Measurements from ENCODE around the gene SLC22A2. TPM values are rescaled to one million over a fixed set of nuclear protein-coding genes. Genes with fewer than 3 reads are reported as not detected.
"Not testable (repeated sequence)": the region's sequence is repeated elsewhere in the genome, so short reads cannot be mapped to it uniquely, and the experiment has no call there.

Gene SLC22A2
- under 1 TPM in 1 of 4 donors, not detected in 3; 0.04 TPM for polyA plus RNA-seq
- long read RNA-seq, donor 1: 0 reads
- long read RNA-seq, donor 2: 0 reads
- long read RNA-seq, donor 3: 0 reads
- long read RNA-seq, donor 4: 0 reads
- long read RNA-seq, donor 5: 0 reads
- long read RNA-seq, donor 6: 0 reads
- long read RNA-seq, donor 7: 0 reads
- long read RNA-seq, donor 8: 0 reads
- long read RNA-seq, donor 9: 0 reads
- long read RNA-seq, donor 10: 0 reads

- WGBS, 3 donors: 88 to 94% (median 90%) methylated on average over 43 of the region's 43 CpGs
- H3K4me1 ChIP-seq (ENCODE audit: control insufficient read depth in 3 of 3, insufficient read depth in 2 of 3, low read depth in 1 of 3, low read length in 2 of 3): peaks cover 2 to 64% (median 4%) of the 10 kb centered on the region in 3 donors
- H3K27ac ChIP-seq (ENCODE audit: low read depth in 1 of 3, low read length in 2 of 3): no peak within 1 kb of the TSS
Observed at GRCh38 chr6:160258346-160259142, at the start of gene SLC22A2. TSS of gene SLC22A2 (minus strand) at chr6:160258821. CDS start at chr6:160258757, 64 bp downstream.

DNA sequence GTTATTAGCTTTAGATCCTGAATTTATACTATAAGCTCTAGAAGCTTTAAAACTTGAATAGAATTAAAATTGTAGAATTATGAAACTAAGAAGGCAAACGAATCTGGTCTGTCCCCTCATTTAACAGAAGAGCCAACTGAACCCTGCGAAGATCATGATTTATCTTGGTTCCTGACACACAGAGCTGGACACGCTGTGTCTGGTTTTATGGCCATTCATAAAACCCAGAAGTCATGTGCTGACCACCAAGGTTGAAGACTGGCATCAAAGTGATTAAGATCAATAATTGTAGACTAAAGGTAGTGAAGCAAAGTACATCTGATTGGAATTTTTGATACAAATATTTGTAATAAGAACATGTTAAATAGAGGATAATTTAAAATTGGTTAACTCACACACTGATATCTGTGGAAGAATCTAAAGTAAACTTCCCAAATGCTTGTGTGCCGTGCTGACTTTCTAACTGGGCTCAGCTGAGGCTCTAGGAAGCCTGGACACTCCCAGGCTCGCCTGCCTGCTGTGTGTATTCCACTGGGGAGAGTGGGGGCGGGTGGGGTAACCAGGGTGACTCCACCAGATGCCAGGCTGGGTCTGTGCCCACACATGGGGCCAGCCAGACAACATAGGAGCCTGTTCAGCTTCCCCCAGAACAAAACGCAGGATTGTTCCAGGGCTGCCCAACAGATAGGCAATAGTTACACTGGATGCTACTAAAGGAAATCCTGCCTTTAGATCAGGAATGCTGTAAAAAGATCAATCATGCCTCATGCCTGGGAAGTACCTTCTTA lies 47.5 kb upstream of the SLC22A2 start:
- Histone ChIP-seq H3K9me3 (ENCODE audit: control insufficient read depth in 2 of 2, insufficient read depth in 1 of 2, low read depth in 1 of 2, low read length in 1 of 2) (peaks cover 1 to 22% of the 10 kb centered on the region in 2 donors), H3K36me3 (ENCODE audit: control insufficient read depth in 3 of 3, insufficient read depth in 2 of 3, low read depth in 1 of 3, low read length in 3 of 3) (no peaks in the 10 kb centered on the region), H3K4me1 (ENCODE audit: control insufficient read depth in 3 of 3, insufficient read depth in 2 of 3, low read depth in 1 of 3, low read length in 2 of 3) (peaks cover 0 to 7% (median 3%) of the 10 kb centered on the region in 3 donors), H3K27me3 (ENCODE audit: control insufficient read depth in 3 of 3, insufficient read depth in 3 of 3, low read length in 3 of 3) (no peaks in the 10 kb centered on the region), H3K4me3 (ENCODE audit: low read depth in 1 of 3, low read length in 3 of 3) (no peak overlapping the region), H3K27ac (ENCODE audit: low read depth in 1 of 3, low read length in 2 of 3) (no peak overlapping the region)
- 48 to 62% (median 55%) methylated on average over 7 of the region's 7 CpGs for WGBS, 3 donors
- DNase-seq (no peak), FAIRE-seq (no peak)

More at GRCh38 chr6:160258346-160259142, at the start of gene SLC22A2:
- no peak for FAIRE-seq
- Histone ChIP-seq H3K36me3 (ENCODE audit: control insufficient read depth in 3 of 3, insufficient read depth in 2 of 3, low read depth in 1 of 3, low read length in 3 of 3) (no peaks in the 10 kb centered on the region), H3K9me3 (ENCODE audit: control insufficient read depth in 2 of 2, insufficient read depth in 1 of 2, low read depth in 1 of 2, low read length in 1 of 2) (no peaks in the 10 kb centered on the region), H3K27me3 (ENCODE audit: control insufficient read depth in 3 of 3, insufficient read depth in 3 of 3, low read length in 3 of 3) (no peaks in the 10 kb centered on the region), H3K4me3 (ENCODE audit: low read depth in 1 of 3, low read length in 3 of 3) (no peak within 1 kb of the TSS)
- no peak for DNase-seq

GRCh38 chr6:160303806-160304205 lies 45.2 kb upstream of the SLC22A2 start:
- no peak overlapping the region for H3K27ac ChIP-seq (ENCODE audit: low read depth in 1 of 3, low read length in 2 of 3)
- H3K9me3 ChIP-seq (ENCODE audit: control insufficient read depth in 2 of 2, insufficient read depth in 1 of 2, low read depth in 1 of 2, low read length in 1 of 2): peaks cover 1 to 16% of the 10 kb centered on the region in 2 donors
- no peaks in the 10 kb centered on the region for H3K36me3 ChIP-seq (ENCODE audit: control insufficient read depth in 3 of 3, insufficient read depth in 2 of 3, low read depth in 1 of 3, low read length in 3 of 3)
- H3K4me1 ChIP-seq (ENCODE audit: control insufficient read depth in 3 of 3, insufficient read depth in 2 of 3, low read depth in 1 of 3, low read length in 2 of 3): peaks cover 0 to 16% (median 13%) of the 10 kb centered on the region in 3 donors
- no peak for DNase-seq
- no peak for FAIRE-seq
- WGBS, 3 donors: 37 to 73% (median 73%) methylated on average over 2 of the region's 2 CpGs
- no peak overlapping the region for H3K4me3 ChIP-seq (ENCODE audit: low read depth in 1 of 3, low read length in 3 of 3)
- no peaks in the 10 kb centered on the region for H3K27me3 ChIP-seq (ENCODE audit: control insufficient read depth in 3 of 3, insufficient read depth in 3 of 3, low read length in 3 of 3)

GRCh38 chr6:160302431-160303082 lies 43.9 kb upstream of the SLC22A2 start:
- Histone ChIP-seq H3K4me1 (ENCODE audit: control insufficient read depth in 3 of 3, insufficient read depth in 2 of 3, low read depth in 1 of 3, low read length in 2 of 3) (peaks cover 0 to 16% (median 13%) of the 10 kb centered on the region in 3 donors), H3K9me3 (ENCODE audit: control insufficient read depth in 2 of 2, insufficient read depth in 1 of 2, low read depth in 1 of 2, low read length in 1 of 2) (peaks cover 1 to 16% of the 10 kb centered on the region in 2 donors), H3K27ac (ENCODE audit: low read depth in 1 of 3, low read length in 2 of 3) (peak overlapping the region in 2 of 3 donors; percentile 8 to 14)
- 36 to 73% (median 49%) methylated on average over 2 of the region's 2 CpGs for WGBS, 3 donors
- H3K4me3 ChIP-seq (ENCODE audit: low read depth in 1 of 3, low read length in 3 of 3); H3K36me3 ChIP-seq (ENCODE audit: control insufficient read depth in 3 of 3, insufficient read depth in 2 of 3, low read depth in 1 of 3, low read length in 3 of 3); H3K27me3 ChIP-seq (ENCODE audit: control insufficient read depth in 3 of 3, insufficient read depth in 3 of 3, low read length in 3 of 3); FAIRE-seq: not testable (repeated sequence)
- peak in 1 of 2 donors; percentile 59 for DNase-seq

DNA sequence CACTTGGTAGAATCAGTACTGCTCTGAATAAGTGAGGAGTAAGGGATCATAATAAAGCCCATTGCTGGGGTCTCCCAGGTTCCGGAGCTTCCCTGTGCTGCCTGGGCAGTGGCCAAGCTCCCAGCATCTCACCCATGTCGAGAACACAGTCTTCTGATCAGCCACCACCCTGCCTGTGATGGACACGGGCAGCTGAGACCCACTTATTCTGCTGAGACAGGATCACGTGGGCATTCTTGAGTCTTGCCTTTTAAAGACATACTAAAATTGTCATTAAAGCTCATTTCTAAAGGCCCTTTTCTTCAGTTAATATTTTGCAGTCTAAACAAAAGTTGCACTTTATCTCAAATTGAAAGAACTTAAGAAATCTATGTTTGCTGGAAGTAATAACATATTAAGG lies 42.7 kb upstream of the SLC22A2 start:
- DNase-seq (no peak), FAIRE-seq (no peak)
- no peaks in the 10 kb centered on the region for H3K27me3 ChIP-seq (ENCODE audit: control insufficient read depth in 3 of 3, insufficient read depth in 3 of 3, low read length in 3 of 3)
- no peak overlapping the region for H3K4me3 ChIP-seq (ENCODE audit: low read depth in 1 of 3, low read length in 3 of 3)
- H3K36me3 ChIP-seq (ENCODE audit: control insufficient read depth in 3 of 3, insufficient read depth in 2 of 3, low read depth in 1 of 3, low read length in 3 of 3): no peaks in the 10 kb centered on the region
- WGBS, 3 donors: 58 to 88% (median 61%) methylated on average over 4 of the region's 4 CpGs
- peaks cover 1 to 16% of the 10 kb centered on the region in 2 donors for H3K9me3 ChIP-seq (ENCODE audit: control insufficient read depth in 2 of 2, insufficient read depth in 1 of 2, low read depth in 1 of 2, low read length in 1 of 2)
- peaks cover 0 to 16% (median 13%) of the 10 kb centered on the region in 3 donors for H3K4me1 ChIP-seq (ENCODE audit: control insufficient read depth in 3 of 3, insufficient read depth in 2 of 3, low read depth in 1 of 3, low read length in 2 of 3)
- H3K27ac ChIP-seq (ENCODE audit: low read depth in 1 of 3, low read length in 2 of 3): no peak overlapping the region

DNA sequence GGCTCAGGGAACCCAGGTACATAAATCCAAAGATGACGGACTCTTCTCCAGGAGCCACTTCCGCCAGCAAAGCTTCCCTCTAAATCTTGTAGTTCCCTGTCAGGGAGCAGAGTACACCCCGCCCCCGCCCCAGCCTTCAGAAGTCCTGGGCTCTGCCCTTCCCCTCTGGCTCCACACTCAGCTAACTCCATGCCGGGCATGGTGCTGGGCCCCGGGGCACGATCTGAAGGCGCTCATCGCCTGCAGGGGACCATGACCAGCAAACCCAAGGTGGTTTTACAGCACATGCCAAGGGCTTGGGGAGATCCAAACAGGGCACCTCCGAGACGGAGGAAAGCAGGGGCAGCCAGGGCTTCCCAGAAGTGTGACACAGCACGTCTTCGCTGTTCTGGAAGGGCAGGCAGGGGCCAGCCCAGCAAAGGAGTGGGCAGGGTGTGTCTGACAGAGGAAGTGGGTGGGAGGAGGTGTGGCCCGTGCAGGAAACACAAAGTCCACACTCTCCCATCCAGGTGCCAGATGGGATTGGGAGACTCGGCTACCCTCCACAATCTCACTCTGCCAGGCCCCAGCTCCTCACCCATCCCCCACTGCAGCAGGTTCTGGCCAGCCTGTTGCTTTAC lies 41.6 kb upstream of the SLC22A2 start:
- peaks cover 0 to 16% (median 13%) of the 10 kb centered on the region in 3 donors for H3K4me1 ChIP-seq (ENCODE audit: control insufficient read depth in 3 of 3, insufficient read depth in 2 of 3, low read depth in 1 of 3, low read length in 2 of 3)
- H3K27me3 ChIP-seq (ENCODE audit: control insufficient read depth in 3 of 3, insufficient read depth in 3 of 3, low read length in 3 of 3): no peaks in the 10 kb centered on the region
- H3K27ac ChIP-seq (ENCODE audit: low read depth in 1 of 3, low read length in 2 of 3): peak overlapping the region; percentile 83 to 91 (median 87)
- DNase-seq (peak; percentile 84 to 96), FAIRE-seq (no peak)
- peak overlapping the region in 1 of 3 donors; percentile 13 for H3K4me3 ChIP-seq (ENCODE audit: low read depth in 1 of 3, low read length in 3 of 3)
- 20 to 59% (median 29%) methylated on average over 15 of the region's 15 CpGs for WGBS, 3 donors
- H3K9me3 ChIP-seq (ENCODE audit: control insufficient read depth in 2 of 2, insufficient read depth in 1 of 2, low read depth in 1 of 2, low read length in 1 of 2): peaks cover 1 to 16% of the 10 kb centered on the region in 2 donors
- H3K36me3 ChIP-seq (ENCODE audit: control insufficient read depth in 3 of 3, insufficient read depth in 2 of 3, low read depth in 1 of 3, low read length in 3 of 3): no peaks in the 10 kb centered on the region

DNA sequence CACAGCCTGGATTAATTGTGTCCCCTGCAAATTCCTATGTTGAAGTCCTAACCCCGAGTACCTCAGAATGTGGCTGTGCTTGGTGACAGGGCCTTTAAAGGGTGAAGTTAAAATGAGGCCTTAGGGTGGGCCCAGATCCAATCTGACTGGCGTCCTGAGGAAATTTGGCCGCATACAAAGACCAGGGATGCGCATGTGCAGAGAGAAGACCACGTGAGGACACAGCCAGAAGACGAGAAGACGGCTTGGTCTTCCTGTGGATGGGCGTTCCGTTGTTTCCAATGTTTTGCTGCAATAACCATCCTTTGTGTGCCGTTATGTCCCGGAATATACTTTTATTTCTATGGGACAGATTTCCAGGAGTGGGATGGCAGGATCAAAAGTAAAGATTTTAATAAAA lies 40.9 kb upstream of the SLC22A2 start:
- H3K36me3 ChIP-seq (ENCODE audit: control insufficient read depth in 3 of 3, insufficient read depth in 2 of 3, low read depth in 1 of 3, low read length in 3 of 3): no peaks in the 10 kb centered on the region
- 91 to 96% (median 94%) methylated on average over 11 of the region's 11 CpGs for WGBS, 3 donors
- peak overlapping the region; percentile 83 to 91 (median 87) for H3K27ac ChIP-seq (ENCODE audit: low read depth in 1 of 3, low read length in 2 of 3)
- H3K4me1 ChIP-seq (ENCODE audit: control insufficient read depth in 3 of 3, insufficient read depth in 2 of 3, low read depth in 1 of 3, low read length in 2 of 3): peaks cover 0 to 16% (median 13%) of the 10 kb centered on the region in 3 donors
- peaks cover 1 to 16% of the 10 kb centered on the region in 2 donors for H3K9me3 ChIP-seq (ENCODE audit: control insufficient read depth in 2 of 2, insufficient read depth in 1 of 2, low read depth in 1 of 2, low read length in 1 of 2)
- DNase-seq: no peak
- no peak overlapping the region for H3K4me3 ChIP-seq (ENCODE audit: low read depth in 1 of 3, low read length in 3 of 3)
- H3K27me3 ChIP-seq (ENCODE audit: control insufficient read depth in 3 of 3, insufficient read depth in 3 of 3, low read length in 3 of 3): no peaks in the 10 kb centered on the region
- no peak for FAIRE-seq

Data from small intestine (tissue), 16 donors.